ENCODE data around the gene SLC24A1.

Gene SLC24A1

GRCh38 chr15:65619626-65620290 lies 2.0 kb upstream of the SLC24A1 start:
- DNase-seq: no peak

- no peak for DNase-seq
These were observed 905 bp upstream of the SLC24A1 start for GRCh38 chr15:65620833-65621232.

GRCh38 chr15:65623103-65623502 lies 1.4 kb downstream of the SLC24A1 start:
- no peak for DNase-seq

GRCh38 chr15:65626856-65627255 lies 5.1 kb downstream of the SLC24A1 start:
- DNase-seq: no peak

GRCh38 chr15:65629548-65629947 lies 7.8 kb downstream of the SLC24A1 start:
- DNase-seq: no peak

GRCh38 chr15:65630760-65631159 lies 9.0 kb downstream of the SLC24A1 start:
- DNase-seq: no peak

- no peak for DNase-seq
These were observed 9.8 kb downstream of the SLC24A1 start for GRCh38 chr15:65631503-65631902.

GRCh38 chr15:65632780-65633375 lies 11.1 kb downstream of the SLC24A1 start:
- DNase-seq: no peak

- DNase-seq: no peak
These were observed 12.0 kb downstream of the SLC24A1 start for GRCh38 chr15:65633752-65634151.

GRCh38 chr15:65634356-65634755 lies 12.6 kb downstream of the SLC24A1 start:
- DNase-seq: no peak

- DNase-seq: no peak
These were observed 16.4 kb downstream of the SLC24A1 start for GRCh38 chr15:65638109-65638508.

GRCh38 chr15:65638681-65639089 lies 16.9 kb downstream of the SLC24A1 start:
- DNase-seq: no peak

- DNase-seq: no peak
These were observed 17.8 kb downstream of the SLC24A1 start for GRCh38 chr15:65639509-65639908.

- no peak for DNase-seq
These were observed 20.2 kb downstream of the SLC24A1 start for GRCh38 chr15:65641768-65642475.

GRCh38 chr15:65642594-65642993 lies 20.9 kb downstream of the SLC24A1 start:
- DNase-seq: no peak

GRCh38 chr15:65644282-65644681 lies 22.5 kb downstream of the SLC24A1 start:
- no peak for DNase-seq

GRCh38 chr15:65645392-65645791 lies 23.7 kb downstream of the SLC24A1 start:
- no peak for DNase-seq

- no peak for DNase-seq
These were observed 24.7 kb downstream of the SLC24A1 start for GRCh38 chr15:65646486-65646885.

- no peak for DNase-seq
These were observed 28.7 kb downstream of the SLC24A1 start for GRCh38 chr15:65650312-65651041.

GRCh38 chr15:65651042-65651322 lies 29.2 kb downstream of the SLC24A1 start:
- DNase-seq: no peak

GRCh38 chr15:65651831-65652749 lies 30.4 kb downstream of the SLC24A1 start:
- no peak for DNase-seq

GRCh38 chr15:65653341-65653740 lies 31.6 kb downstream of the SLC24A1 start:
- DNase-seq: no peak

Data from left hindlimb (tissue), 1 donor.